GM23248 (cell line): Measurements from ENCODE around the gene CLIC5. TPM values are rescaled to one million over a fixed set of nuclear protein-coding genes. Genes with fewer than 3 reads are reported as not detected.
A peak's percentile ranks its signal among the peaks of the same experiment; 100 is the strongest.

ENCODE experiments used
- DNase-seq: peaks from one replicate; pipeline ENCODE4 v3.0.0-alpha.2; 2015
- H2AFZ ChIP-seq: fragments of 200-600 bp; sonication (generic); 2 replicates; pipeline ENCODE4 v1.6.1; 2016; ENCODE audit warnings: antibody characterized with exemption
- H3F3A ChIP-seq: fragments of 200-600 bp; sonication (generic); 2 replicates; pipeline ENCODE4 v1.6.1; 2016; ENCODE audit warnings: mild to moderate bottlenecking, antibody characterized with exemption, mixed run types; ENCODE audit not compliant: insufficient read depth
- H3K27ac ChIP-seq: fragments of 200-600 bp; sonication (generic); 2 replicates; pipeline ENCODE4 v1.5.1; 2016; ENCODE audit warnings: mild to moderate bottlenecking
- H3K27me3 ChIP-seq: fragments of 200-600 bp; sonication (generic); replicated peaks from 2 replicates; pipeline ENCODE4 v1.6.1; 2016; ENCODE audit warnings: mild to moderate bottlenecking; ENCODE audit not compliant: insufficient read depth
- H3K36me3 ChIP-seq: fragments of 200-600 bp; sonication (generic); 2 replicates; pipeline ENCODE4 v1.6.1; 2016; ENCODE audit warnings: low read depth, mild to moderate bottlenecking
- H3K4me1 ChIP-seq: fragments of 200-600 bp; sonication (generic); 2 replicates; pipeline ENCODE4 v1.6.1; 2016; ENCODE audit warnings: mild to moderate bottlenecking; ENCODE audit not compliant: insufficient read depth
- H3K4me2 ChIP-seq: fragments of 200-600 bp; sonication (generic); one replicate; pipeline ENCODE4 v1.6.1; 2016; ENCODE audit warnings: mild to moderate bottlenecking; ENCODE audit not compliant: unreplicated experiment
- H3K4me3 ChIP-seq: fragments of 200-600 bp; sonication (generic); 2 replicates; pipeline ENCODE4 v1.5.1; 2016; ENCODE audit warnings: mild to moderate bottlenecking
- H3K79me2 ChIP-seq: fragments of 200-600 bp; sonication (generic); 2 replicates; pipeline ENCODE4 v1.6.1; 2016; ENCODE audit warnings: mild to moderate bottlenecking; ENCODE audit not compliant: insufficient read depth
- H3K9ac ChIP-seq: fragments of 200-600 bp; sonication (generic); 2 replicates; pipeline ENCODE4 v1.6.1; 2016; ENCODE audit warnings: mild to moderate bottlenecking
- H3K9me2 ChIP-seq: fragments of 200-600 bp; sonication (generic); 2 replicates; pipeline ENCODE4 v1.6.1; 2016; ENCODE audit warnings: mixed run types, mild to moderate bottlenecking, moderate library complexity; ENCODE audit not compliant: insufficient read depth
- H3K9me3 ChIP-seq: fragments of 200-600 bp; sonication (generic); one replicate; pipeline ENCODE4 v1.6.1; 2017; ENCODE audit warnings: low read depth
- H4K20me1 ChIP-seq: fragments of 200-600 bp; sonication (generic); 2 replicates; pipeline ENCODE4 v1.6.0; 2016; ENCODE audit not compliant: insufficient read depth
- EZH2 ChIP-seq: fragments of 200-600 bp; sonication (generic); IDR thresholded peaks from 2 replicates; pipeline ENCODE4 v1.6.1; 2018; ENCODE audit warnings: antibody characterized with exemption, mild to moderate bottlenecking; ENCODE audit not compliant: insufficient read depth, poor library complexity, severe bottlenecking
- EZH2phosphoT487 ChIP-seq: fragments of 200-600 bp; sonication (generic); IDR thresholded peaks from 2 replicates; pipeline ENCODE4 v1.6.1; 2018; ENCODE audit warnings: antibody characterized with exemption, moderate library complexity, mild to moderate bottlenecking, low read depth; ENCODE audit not compliant: insufficient read depth
- WGBS, 2 experiments: methylation state at CpG; one replicate each; pipeline ENCODE4 v1.1.6; 2015 to 2017; ENCODE audit warnings: low lambda C conversion rate in 2 of 2, low coverage in 1 of 2; ENCODE audit errors: missing lambda C conversion rate in 2 of 2; 5-methylcytosine and 5-hydroxymethylcytosine counted together
- in situ Hi-C: fragments of 300-500 bp; cut with MboI; formaldehyde crosslinking; loops from 2 replicates; pipeline ENCODE4 v1.15.0; 2020
- polyA plus RNA-seq: library from polyadenylated mRNA; unstranded; fragments of >200 nt; fragmentation: Nextera tagmentation; extraction: Ambion mirVana; gene quantifications from 2 replicates; pipeline ENCODE4 v1.2.1, GENCODE V29; 2016
- total RNA-seq: library from RNA; depleted of rRNA; stranded (reverse); fragments of >200 nt; shearing (Covaris generic); gene quantifications from 2 replicates; pipeline ENCODE4 v1.2.3, GENCODE V29; 2014

Gene CLIC5
- total and polyA plus RNA-seq, 2 experiments from 2014 or later = not detected

DNA sequence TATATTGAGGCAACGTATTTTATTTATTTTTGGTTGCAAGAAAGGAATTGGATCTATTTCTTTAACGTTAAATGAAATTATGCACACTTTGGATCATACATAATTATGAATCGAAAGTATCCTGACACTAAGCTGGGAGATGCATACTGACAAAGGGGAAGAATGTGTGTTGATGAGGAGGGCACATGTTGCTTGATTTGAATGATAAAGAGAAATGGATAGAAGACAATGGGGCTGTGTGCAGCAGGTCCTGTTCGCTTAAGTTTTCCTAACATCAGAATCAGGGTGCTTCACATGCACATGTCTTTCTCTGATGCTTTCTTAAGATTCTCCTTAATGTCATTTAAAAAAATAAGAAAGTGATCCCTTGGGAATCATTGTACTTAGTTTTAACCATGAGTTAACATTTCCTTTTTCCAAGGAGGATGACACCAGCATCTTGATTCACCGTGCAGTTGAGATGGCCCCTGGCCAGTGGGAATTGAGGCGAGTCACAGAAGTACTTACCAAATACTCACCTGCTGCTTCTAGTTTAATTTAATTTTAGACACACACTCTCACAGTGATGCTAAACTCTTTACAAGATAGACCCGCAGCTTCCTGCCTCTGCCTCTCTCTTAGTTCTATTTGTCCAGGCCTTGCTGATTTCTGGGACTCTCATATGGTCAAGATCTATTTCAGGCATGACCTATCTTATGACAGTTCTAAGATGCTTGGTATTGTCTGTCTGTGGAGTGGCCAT is 116.5 kb downstream of the CLIC5 start:
- TF ChIP-seq EZH2 = no peak
- no peak for TF ChIP-seq EZH2phosphoT487
- in situ Hi-C loops = no loop called here
- Histone ChIP-seq H3K9ac (no peak overlapping the region), H2AFZ (no peak overlapping the region), H3K4me3 (no peak overlapping the region), H3K79me2 (no peaks in the 10 kb centered on the region), H3K36me3 (no peaks in the 10 kb centered on the region), H3K9me2 (no peaks in the 10 kb centered on the region), H3K4me1 (peaks cover 14% of the 10 kb centered on the region), H4K20me1 (no peaks in the 10 kb centered on the region), H3K27me3 (no peaks in the 10 kb centered on the region), H3K9me3 (no peaks in the 10 kb centered on the region), H3K4me2 (no peak overlapping the region), H3F3A (peaks cover 15% of the 10 kb centered on the region), H3K27ac (no peak overlapping the region)
- 81 to 83% methylated on average over 7 of the region's 7 CpGs for WGBS, 2 experiments
- DNase-seq = peak; percentile 57

- H3K9me2 ChIP-seq = no peaks in the 10 kb centered on the region
- peak overlapping the region; percentile 48 for H2AFZ ChIP-seq
- peaks cover 15% of the 10 kb centered on the region for H3F3A ChIP-seq
- H3K4me1 ChIP-seq = peaks cover 14% of the 10 kb centered on the region
- peak overlapping the region; percentile 5; the same call in 1 of the 2 replicates for H3K4me3 ChIP-seq
- H3K4me2 ChIP-seq = peak overlapping the region; percentile 43
- DNase-seq = peak; percentile 83
- in situ Hi-C loops = no loop called here
- H4K20me1 ChIP-seq = no peaks in the 10 kb centered on the region
- H3K36me3 ChIP-seq = no peaks in the 10 kb centered on the region
- 12 to 22% methylated on average over 6 of the region's 6 CpGs for WGBS, 2 experiments
- H3K9me3 ChIP-seq = no peaks in the 10 kb centered on the region
- no peaks in the 10 kb centered on the region for H3K27me3 ChIP-seq
- no peaks in the 10 kb centered on the region for H3K79me2 ChIP-seq
- TF ChIP-seq EZH2 (no peak), EZH2phosphoT487 (no peak)
- H3K9ac ChIP-seq = peak overlapping the region; percentile 33
- H3K27ac ChIP-seq = peak overlapping the region; percentile 72
Measured at GRCh38 chr6:45896783-45897441, 118.7 kb downstream of the CLIC5 start.

GRCh38 chr6:45895569-45895968 is 120.1 kb downstream of the CLIC5 start:
- in situ Hi-C loops = no loop called here
- H3K9me2 ChIP-seq = no peaks in the 10 kb centered on the region
- no peak overlapping the region for H2AFZ ChIP-seq
- no peak overlapping the region for H3K27ac ChIP-seq
- H3K4me1 ChIP-seq = peaks cover 10% of the 10 kb centered on the region
- TF ChIP-seq EZH2phosphoT487 = no peak
- no peak for TF ChIP-seq EZH2
- WGBS, 2 experiments = 70 to 71% methylated on average over 5 of the region's 5 CpGs
- H4K20me1 ChIP-seq = no peaks in the 10 kb centered on the region
- H3K9ac ChIP-seq = no peak overlapping the region
- H3K4me2 ChIP-seq = no peak overlapping the region
- no peak for DNase-seq
- H3K9me3 ChIP-seq = no peaks in the 10 kb centered on the region
- no peak overlapping the region for H3K4me3 ChIP-seq
- no peaks in the 10 kb centered on the region for H3K36me3 ChIP-seq
- H3K79me2 ChIP-seq = no peaks in the 10 kb centered on the region
- H3K27me3 ChIP-seq = no peaks in the 10 kb centered on the region
- peaks cover 15% of the 10 kb centered on the region for H3F3A ChIP-seq

DNA sequence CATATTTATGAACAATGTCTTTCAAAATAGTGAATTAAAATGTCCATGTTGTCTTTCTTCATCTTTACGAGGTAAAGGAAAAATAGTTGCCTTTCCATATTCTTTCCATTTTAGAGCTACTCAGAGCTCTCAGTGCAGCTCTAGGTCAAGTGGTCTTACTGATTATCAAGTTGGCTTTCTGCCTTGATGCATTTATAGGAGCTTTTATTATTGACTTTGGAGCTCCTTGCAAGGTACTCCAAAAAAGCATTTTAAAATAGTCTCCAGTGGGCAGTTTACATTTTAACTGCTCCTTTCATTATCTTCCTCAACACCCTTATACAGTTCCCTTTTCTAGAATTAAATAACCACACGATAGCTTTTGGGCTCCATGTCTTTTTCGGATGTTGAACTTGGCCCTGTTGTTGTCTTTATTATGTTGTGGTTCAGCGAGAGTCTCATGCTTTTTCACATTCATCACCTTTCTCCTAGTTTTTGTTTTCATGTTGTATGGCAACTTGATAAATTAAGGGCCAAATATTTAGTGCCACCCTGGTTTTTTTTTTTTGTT is 122.9 kb downstream of the CLIC5 start:
- no peaks in the 10 kb centered on the region; the same call in 1 of the 2 replicates for H3K9me2 ChIP-seq
- 62 to 69% methylated on average over 4 of the region's 4 CpGs for WGBS, 2 experiments
- H3K4me2 ChIP-seq = no peak overlapping the region
- H3K36me3 ChIP-seq = no peaks in the 10 kb centered on the region
- no peak overlapping the region for H3K9ac ChIP-seq
- H3K27ac ChIP-seq = no peak overlapping the region
- in situ Hi-C loops = no loop called here
- no peaks in the 10 kb centered on the region for H3K9me3 ChIP-seq
- DNase-seq = no peak
- no peaks in the 10 kb centered on the region for H4K20me1 ChIP-seq
- TF ChIP-seq EZH2 = no peak
- TF ChIP-seq EZH2phosphoT487 = no peak
- H3K4me3 ChIP-seq = no peak overlapping the region
- peaks cover 15% of the 10 kb centered on the region for H3F3A ChIP-seq
- H3K4me1 ChIP-seq = peaks cover 10% of the 10 kb centered on the region
- no peak overlapping the region for H2AFZ ChIP-seq
- no peaks in the 10 kb centered on the region for H3K79me2 ChIP-seq
- H3K27me3 ChIP-seq = no peaks in the 10 kb centered on the region; the same call in 1 of the 2 replicates
